GM12873 (cell line): ENCODE data around the gene AIP.

ENCODE experiments used
- CTCF ChIP-seq: IDR thresholded peaks from 2 replicates; pipeline ENCODE4 v1.5.1; 2012; ENCODE audit warnings: low read depth, mild to moderate bottlenecking, moderate library complexity, low read length, control low read depth; ENCODE audit not compliant: insufficient read depth; ENCODE audit errors: missing control alignments

The AIP gene

DNA sequence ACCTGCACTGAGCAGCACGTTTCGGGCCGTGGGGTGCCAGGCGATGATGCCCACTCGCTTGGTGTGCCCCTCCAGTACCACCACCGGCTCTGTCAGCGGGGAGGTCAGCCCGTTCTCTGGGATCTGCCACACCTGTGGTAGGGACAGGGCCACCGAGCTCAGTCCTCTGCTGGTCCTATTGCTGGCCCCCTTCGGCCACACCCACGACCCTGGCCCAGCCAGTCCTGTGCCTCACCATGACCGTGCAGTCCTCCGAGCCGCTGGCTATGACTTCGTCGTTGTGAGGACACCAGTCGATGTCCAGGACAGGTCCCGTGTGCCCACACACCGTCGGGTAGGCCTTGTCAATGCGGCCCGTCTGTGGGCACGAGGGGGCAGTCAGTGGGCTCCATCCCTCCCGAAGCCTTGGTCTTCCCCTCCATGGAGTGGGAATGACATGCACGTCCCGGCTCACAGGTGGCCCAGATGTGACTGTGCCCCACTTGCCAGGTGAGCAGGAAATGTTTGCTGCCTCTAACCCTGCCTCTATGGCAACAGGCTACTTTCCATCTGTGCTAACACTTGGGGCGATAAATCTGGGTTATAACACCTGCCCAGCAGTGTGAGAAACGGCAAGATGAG is 41.0 kb upstream of the AIP start:
- TF ChIP-seq CTCF = no peak

- no peak for TF ChIP-seq CTCF
These were observed 40.1 kb upstream of the AIP start for GRCh38 chr11:67442504-67443404.

GRCh38 chr11:67445515-67445914 is 37.3 kb upstream of the AIP start:
- TF ChIP-seq CTCF = no peak

GRCh38 chr11:67448220-67448609 is 34.6 kb upstream of the AIP start:
- no peak for TF ChIP-seq CTCF

DNA sequence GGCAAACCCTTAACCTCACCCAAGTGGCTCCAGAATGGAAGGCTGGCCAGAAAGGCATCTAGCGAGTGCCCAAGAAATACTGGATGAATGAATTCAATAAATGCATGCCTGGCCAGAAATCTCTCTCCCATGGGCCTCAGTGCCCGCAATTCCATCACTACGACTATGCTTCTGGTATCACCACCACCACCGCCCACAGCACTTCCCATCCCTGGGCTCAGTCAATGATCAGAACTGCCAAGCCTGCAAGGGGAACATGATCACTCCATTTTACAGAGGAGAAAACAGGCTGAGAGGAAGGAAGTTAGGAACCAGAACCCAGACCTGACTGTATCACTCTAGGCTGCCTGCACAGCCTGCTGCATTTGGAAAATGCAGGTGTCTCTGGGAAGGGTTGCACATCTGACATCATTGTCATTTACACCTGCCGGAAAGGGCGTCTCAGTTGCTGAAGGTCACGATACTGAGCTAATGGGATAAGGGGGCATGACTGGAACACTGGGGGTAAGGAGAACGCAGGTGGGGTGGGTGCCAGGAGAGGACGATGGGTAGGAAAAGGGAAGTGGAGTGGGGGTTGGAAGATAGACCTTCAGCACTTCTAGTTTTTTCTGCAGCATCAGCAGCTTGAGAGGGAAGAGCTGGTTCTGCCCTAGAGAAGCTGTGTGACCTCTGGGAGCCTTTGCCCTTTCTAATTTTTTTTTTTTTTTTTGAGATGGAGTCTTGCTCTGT is 33.5 kb upstream of the AIP start:
- no peak for TF ChIP-seq CTCF

DNA sequence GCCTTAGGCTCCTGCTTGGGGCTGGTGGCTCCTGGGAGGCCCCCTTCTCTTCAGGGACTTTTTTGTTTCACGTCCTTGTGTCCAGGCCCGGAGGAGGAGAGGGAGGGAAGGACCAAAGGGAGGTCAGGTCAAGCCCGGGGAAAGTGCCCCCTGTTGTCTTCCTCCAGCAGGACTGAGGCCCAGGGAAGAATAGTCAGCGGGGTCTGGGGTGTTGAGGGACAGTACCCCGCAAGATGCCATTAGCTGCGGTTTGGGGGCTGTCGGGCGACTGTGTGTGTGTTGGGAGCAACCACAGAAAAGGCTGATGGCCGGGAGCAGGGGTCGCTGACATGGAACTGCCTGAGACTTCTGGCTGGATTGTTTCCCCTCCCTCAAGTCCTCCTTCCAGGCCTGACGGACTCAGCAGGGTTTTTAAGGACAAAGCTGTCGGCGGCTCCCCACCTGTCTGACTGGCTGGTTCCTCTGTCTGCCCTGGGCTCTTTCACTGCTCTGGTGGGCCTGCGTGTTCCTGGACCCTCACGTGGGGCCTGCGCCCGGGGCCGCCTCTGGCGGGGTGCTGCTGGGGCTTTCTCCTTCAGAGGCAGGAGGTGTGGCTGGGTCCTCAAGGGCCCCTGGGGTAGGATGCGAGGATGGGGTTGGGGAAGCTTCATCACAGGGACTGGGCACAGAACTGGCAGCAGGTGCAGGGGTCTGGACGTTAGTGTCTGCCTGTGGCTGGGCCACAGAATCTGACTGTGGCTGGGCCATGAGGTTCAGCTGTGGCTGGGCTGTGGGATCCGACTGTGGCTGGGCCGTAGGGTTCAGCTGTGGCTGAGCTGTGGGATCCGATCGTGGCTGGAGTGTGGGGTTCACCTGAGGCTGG is 31.8 kb upstream of the AIP start:
- TF ChIP-seq CTCF = no peak
